Measurements from ENCODE around the gene GHRHR.

GHRHR gene

DNA sequence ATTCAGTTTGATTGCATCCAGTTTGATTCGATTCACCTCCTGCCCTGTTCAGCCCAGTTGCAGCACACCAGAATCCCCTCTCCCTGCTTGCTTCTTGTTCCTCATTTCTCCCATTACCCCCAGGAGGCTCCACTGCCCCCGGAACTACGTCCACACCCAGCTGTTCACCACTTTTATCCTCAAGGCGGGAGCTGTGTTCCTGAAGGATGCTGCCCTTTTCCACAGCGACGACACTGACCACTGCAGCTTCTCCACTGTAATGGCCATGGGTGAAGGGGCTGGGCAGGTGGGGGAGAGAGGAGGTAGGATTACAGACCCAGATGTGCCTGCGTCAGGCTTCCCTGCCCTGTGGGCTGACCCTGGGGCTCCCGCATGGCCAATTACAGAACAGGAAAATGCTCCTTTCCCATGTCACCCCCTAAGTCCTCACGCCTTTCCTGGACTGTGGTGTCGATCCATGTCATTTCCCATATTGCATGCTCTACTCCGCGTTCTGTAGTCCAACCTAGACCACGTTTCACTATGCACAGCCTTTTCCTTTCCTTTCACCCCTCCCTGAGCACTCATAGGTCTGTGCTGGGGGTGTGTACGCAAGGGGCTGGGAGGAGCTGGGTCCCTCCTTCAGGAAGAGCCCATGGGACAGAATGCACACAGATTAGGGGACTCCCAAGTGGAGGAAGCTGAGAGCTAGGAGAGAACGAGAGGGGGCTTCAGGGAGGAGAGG is 8.2 kb downstream of the GHRHR start:
- H3K27ac ChIP-seq (ENCODE audit: low read depth, low read length, poor library complexity, severe bottlenecking), result no peak overlapping the region
- H3F3A ChIP-seq (ENCODE audit: insufficient read depth, low read length), result no peaks in the 10 kb centered on the region
- H3K4me3 ChIP-seq (ENCODE audit: low read depth, low read length, poor library complexity, severe bottlenecking), result no peak overlapping the region
- H3K36me3 ChIP-seq (ENCODE audit: insufficient read depth, low read length), result no peaks in the 10 kb centered on the region
- H3K9ac ChIP-seq (ENCODE audit: low read length), result no peak overlapping the region
- no peaks in the 10 kb centered on the region for H4K20me1 ChIP-seq (ENCODE audit: insufficient read depth, low read length)
- no peak for TF ChIP-seq EZH2 (IDR thresholded peaks at IDR 0.05; ENCODE audit: borderline replicate concordance, low read length)
- TF ChIP-seq, protein P1, sequence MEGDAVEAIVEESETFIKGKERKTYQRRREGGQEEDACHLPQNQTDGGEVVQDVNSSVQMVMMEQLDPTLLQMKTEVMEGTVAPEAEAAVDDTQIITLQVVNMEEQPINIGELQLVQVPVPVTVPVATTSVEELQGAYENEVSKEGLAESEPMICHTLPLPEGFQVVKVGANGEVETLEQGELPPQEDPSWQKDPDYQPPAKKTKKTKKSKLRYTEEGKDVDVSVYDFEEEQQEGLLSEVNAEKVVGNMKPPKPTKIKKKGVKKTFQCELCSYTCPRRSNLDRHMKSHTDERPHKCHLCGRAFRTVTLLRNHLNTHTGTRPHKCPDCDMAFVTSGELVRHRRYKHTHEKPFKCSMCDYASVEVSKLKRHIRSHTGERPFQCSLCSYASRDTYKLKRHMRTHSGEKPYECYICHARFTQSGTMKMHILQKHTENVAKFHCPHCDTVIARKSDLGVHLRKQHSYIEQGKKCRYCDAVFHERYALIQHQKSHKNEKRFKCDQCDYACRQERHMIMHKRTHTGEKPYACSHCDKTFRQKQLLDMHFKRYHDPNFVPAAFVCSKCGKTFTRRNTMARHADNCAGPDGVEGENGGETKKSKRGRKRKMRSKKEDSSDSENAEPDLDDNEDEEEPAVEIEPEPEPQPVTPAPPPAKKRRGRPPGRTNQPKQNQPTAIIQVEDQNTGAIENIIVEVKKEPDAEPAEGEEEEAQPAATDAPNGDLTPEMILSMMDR (IDR thresholded peaks at IDR 0.05; ENCODE audit: low read length), result no peak
- no peak overlapping the region for H2AFZ ChIP-seq (ENCODE audit: low read length)
- H3K79me2 ChIP-seq (ENCODE audit: insufficient read depth, low read length), result no peaks in the 10 kb centered on the region
- H3K4me1 ChIP-seq (ENCODE audit: insufficient read depth, low read length, severe bottlenecking), result peaks cover 17% of the 10 kb centered on the region
- no peak overlapping the region for H3K4me2 ChIP-seq (ENCODE audit: low read length)
- H3K9me3 ChIP-seq (ENCODE audit: low read length), result no peaks in the 10 kb centered on the region
- H3K9me2 ChIP-seq (ENCODE audit: low read depth, low read length), result no peaks in the 10 kb centered on the region
- H3K27me3 ChIP-seq (ENCODE audit: insufficient read depth, low read length), result no peaks in the 10 kb centered on the region

GRCh38 chr7:30973292-30973691 is 9.5 kb downstream of the GHRHR start:
- H3K27ac ChIP-seq (ENCODE audit: low read depth, low read length, poor library complexity, severe bottlenecking), result no peak overlapping the region
- no peaks in the 10 kb centered on the region for H4K20me1 ChIP-seq (ENCODE audit: insufficient read depth, low read length)
- H3K27me3 ChIP-seq (ENCODE audit: insufficient read depth, low read length), result no peaks in the 10 kb centered on the region
- no peaks in the 10 kb centered on the region for H3F3A ChIP-seq (ENCODE audit: insufficient read depth, low read length)
- H3K9ac ChIP-seq (ENCODE audit: low read length), result no peak overlapping the region
- H2AFZ ChIP-seq (ENCODE audit: low read length), result no peak overlapping the region
- peaks cover 17% of the 10 kb centered on the region for H3K4me1 ChIP-seq (ENCODE audit: insufficient read depth, low read length, severe bottlenecking)
- H3K36me3 ChIP-seq (ENCODE audit: insufficient read depth, low read length), result no peaks in the 10 kb centered on the region
- no peaks in the 10 kb centered on the region for H3K9me3 ChIP-seq (ENCODE audit: low read length)
- TF ChIP-seq, protein P1 (IDR thresholded peaks at IDR 0.05; ENCODE audit: low read length), result no peak
- no peak for TF ChIP-seq EZH2 (IDR thresholded peaks at IDR 0.05; ENCODE audit: borderline replicate concordance, low read length)
- H3K9me2 ChIP-seq (ENCODE audit: low read depth, low read length), result no peaks in the 10 kb centered on the region
- no peak overlapping the region for H3K4me2 ChIP-seq (ENCODE audit: low read length)
- no peaks in the 10 kb centered on the region for H3K79me2 ChIP-seq (ENCODE audit: insufficient read depth, low read length)
- H3K4me3 ChIP-seq (ENCODE audit: low read depth, low read length, poor library complexity, severe bottlenecking), result no peak overlapping the region

- H3K9ac ChIP-seq (ENCODE audit: low read length), result no peak overlapping the region
- H3K4me1 ChIP-seq (ENCODE audit: insufficient read depth, low read length, severe bottlenecking), result peaks cover 17% of the 10 kb centered on the region
- no peak overlapping the region for H3K4me2 ChIP-seq (ENCODE audit: low read length)
- H3K9me2 ChIP-seq (ENCODE audit: low read depth, low read length), result no peaks in the 10 kb centered on the region
- H3K27me3 ChIP-seq (ENCODE audit: insufficient read depth, low read length), result no peaks in the 10 kb centered on the region
- no peaks in the 10 kb centered on the region for H3K79me2 ChIP-seq (ENCODE audit: insufficient read depth, low read length)
- H3K4me3 ChIP-seq (ENCODE audit: low read depth, low read length, poor library complexity, severe bottlenecking), result no peak overlapping the region
- H3K36me3 ChIP-seq (ENCODE audit: insufficient read depth, low read length), result no peaks in the 10 kb centered on the region
- no peak for TF ChIP-seq EZH2 (IDR thresholded peaks at IDR 0.05; ENCODE audit: borderline replicate concordance, low read length)
- H3F3A ChIP-seq (ENCODE audit: insufficient read depth, low read length), result no peaks in the 10 kb centered on the region
- H3K27ac ChIP-seq (ENCODE audit: low read depth, low read length, poor library complexity, severe bottlenecking), result peak overlapping the region; percentile 42
- H4K20me1 ChIP-seq (ENCODE audit: insufficient read depth, low read length), result no peaks in the 10 kb centered on the region
- no peak overlapping the region for H2AFZ ChIP-seq (ENCODE audit: low read length)
- H3K9me3 ChIP-seq (ENCODE audit: low read length), result no peaks in the 10 kb centered on the region
Observed at GRCh38 chr7:30973791-30974604, 10.2 kb downstream of the GHRHR start.
